Osteocyte (in vitro differentiated cells): Measurements from ENCODE around the gene USH1G. TPM values are rescaled to one million over a fixed set of nuclear protein-coding genes. Genes with fewer than 3 reads are reported as not detected.

ENCODE experiments used
- DNase-seq: peaks from one replicate; pipeline ENCODE4 v3.0.0; 2021; ENCODE audit warnings: mixed read lengths; ENCODE audit not compliant: unreplicated experiment; ENCODE audit errors: extremely low spot score
- H3K27ac Mint-ChIP-seq: one replicate; pipeline ENCODE4 v1.8.0; 2021; ENCODE audit warnings: mild to moderate bottlenecking, mixed read lengths; ENCODE audit not compliant: unreplicated experiment
- H3K27me3 Mint-ChIP-seq: one replicate; pipeline ENCODE4 v1.8.0; 2021; ENCODE audit warnings: mixed read lengths; ENCODE audit not compliant: unreplicated experiment
- H3K36me3 Mint-ChIP-seq: one replicate; pipeline ENCODE4 v1.8.0; 2021; ENCODE audit warnings: mixed read lengths; ENCODE audit not compliant: unreplicated experiment
- H3K4me1 Mint-ChIP-seq: one replicate; pipeline ENCODE4 v1.8.0; 2021; ENCODE audit warnings: mixed read lengths; ENCODE audit not compliant: unreplicated experiment
- H3K4me3 Mint-ChIP-seq: one replicate; pipeline ENCODE4 v1.8.0; 2021; ENCODE audit warnings: mild to moderate bottlenecking, moderate library complexity, mixed read lengths; ENCODE audit not compliant: unreplicated experiment
- H3K9me3 Mint-ChIP-seq: one replicate; pipeline ENCODE4 v1.8.0; 2021; ENCODE audit warnings: mixed read lengths; ENCODE audit not compliant: unreplicated experiment
- total RNA-seq: library from RNA; stranded (reverse); gene quantifications from 2 replicates; pipeline ENCODE4 v1.2.1, GENCODE V29; 2021
- TF ChIP-seq, protein P1 (sequence below): fragments of 200-600 bp; sonication (generic); IDR thresholded peaks from 2 replicates; pipeline ENCODE4 v1.5.0; 2021; ENCODE audit warnings: antibody characterized with exemption, mild to moderate bottlenecking, moderate library complexity

Gene USH1G
- total RNA-seq, 1 donor from 2014 or later, result not detected

GRCh38 chr17:74892974-74893911, 29.8 kb downstream of the USH1G start, which contains the start of gene FADS6:
Gene FADS6 (minus strand): TSS chr17:74893633. CDS start chr17:74893595, 38 bp downstream.
- Mint-ChIP-seq H3K27me3 (peaks cover 65% of the 10 kb centered on the region), H3K4me3 (peak within 1 kb of the TSS; percentile 65), H3K4me1 (peaks cover 3% of the 10 kb centered on the region), H3K27ac (no peak within 1 kb of the TSS), H3K36me3 (no peaks in the 10 kb centered on the region), H3K9me3 (no peaks in the 10 kb centered on the region)
- TF ChIP-seq, protein P1, sequence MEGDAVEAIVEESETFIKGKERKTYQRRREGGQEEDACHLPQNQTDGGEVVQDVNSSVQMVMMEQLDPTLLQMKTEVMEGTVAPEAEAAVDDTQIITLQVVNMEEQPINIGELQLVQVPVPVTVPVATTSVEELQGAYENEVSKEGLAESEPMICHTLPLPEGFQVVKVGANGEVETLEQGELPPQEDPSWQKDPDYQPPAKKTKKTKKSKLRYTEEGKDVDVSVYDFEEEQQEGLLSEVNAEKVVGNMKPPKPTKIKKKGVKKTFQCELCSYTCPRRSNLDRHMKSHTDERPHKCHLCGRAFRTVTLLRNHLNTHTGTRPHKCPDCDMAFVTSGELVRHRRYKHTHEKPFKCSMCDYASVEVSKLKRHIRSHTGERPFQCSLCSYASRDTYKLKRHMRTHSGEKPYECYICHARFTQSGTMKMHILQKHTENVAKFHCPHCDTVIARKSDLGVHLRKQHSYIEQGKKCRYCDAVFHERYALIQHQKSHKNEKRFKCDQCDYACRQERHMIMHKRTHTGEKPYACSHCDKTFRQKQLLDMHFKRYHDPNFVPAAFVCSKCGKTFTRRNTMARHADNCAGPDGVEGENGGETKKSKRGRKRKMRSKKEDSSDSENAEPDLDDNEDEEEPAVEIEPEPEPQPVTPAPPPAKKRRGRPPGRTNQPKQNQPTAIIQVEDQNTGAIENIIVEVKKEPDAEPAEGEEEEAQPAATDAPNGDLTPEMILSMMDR, result no peak
- no peak for DNase-seq

DNA sequence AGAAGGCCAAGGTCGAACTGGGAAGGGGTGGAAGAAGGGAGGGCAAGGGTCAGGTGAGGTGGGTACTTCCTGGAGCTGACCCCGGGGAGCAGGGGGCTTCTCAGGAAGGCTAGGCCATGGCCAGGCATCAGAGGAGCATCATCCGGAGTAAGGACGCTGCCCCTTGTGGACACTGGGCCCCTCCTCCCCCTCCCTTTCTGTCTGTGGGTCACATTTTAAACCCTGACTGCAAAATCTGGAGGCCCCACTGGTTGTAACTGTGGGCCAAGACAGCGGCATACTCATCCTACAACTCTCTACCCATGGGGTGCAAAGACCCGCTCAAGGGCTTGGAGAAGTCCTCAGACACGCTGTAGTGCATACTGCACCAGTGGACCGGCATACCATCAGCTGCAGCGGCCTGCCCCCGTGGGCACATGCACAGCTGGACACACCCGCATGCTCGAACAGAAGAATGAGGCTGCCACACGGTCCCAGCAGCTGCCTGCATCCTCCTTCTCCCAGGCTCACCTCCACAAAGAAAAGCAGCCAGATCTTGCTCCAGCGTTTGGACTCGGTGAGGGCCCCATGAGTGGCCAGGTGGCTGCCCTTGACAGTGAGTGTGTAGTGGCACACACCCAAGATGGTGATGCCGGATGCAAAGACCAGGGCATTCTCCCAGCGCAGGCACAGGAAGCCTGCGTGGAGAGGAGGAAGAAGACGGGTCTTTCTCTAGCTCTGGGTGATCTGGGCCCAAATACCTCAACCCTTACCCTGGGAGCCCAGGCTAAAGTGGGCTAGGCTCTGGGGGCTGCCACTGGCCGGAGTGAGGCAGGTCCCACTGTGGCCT, 30.8 kb downstream of the USH1G start:
- H3K27ac Mint-ChIP-seq, result no peak overlapping the region
- H3K4me3 Mint-ChIP-seq, result no peak overlapping the region
- peaks cover 3% of the 10 kb centered on the region for H3K4me1 Mint-ChIP-seq
- peaks cover 70% of the 10 kb centered on the region for H3K27me3 Mint-ChIP-seq
- TF ChIP-seq, protein P1, result no peak
- no peaks in the 10 kb centered on the region for H3K36me3 Mint-ChIP-seq
- DNase-seq, result no peak
- H3K9me3 Mint-ChIP-seq, result no peaks in the 10 kb centered on the region

DNA sequence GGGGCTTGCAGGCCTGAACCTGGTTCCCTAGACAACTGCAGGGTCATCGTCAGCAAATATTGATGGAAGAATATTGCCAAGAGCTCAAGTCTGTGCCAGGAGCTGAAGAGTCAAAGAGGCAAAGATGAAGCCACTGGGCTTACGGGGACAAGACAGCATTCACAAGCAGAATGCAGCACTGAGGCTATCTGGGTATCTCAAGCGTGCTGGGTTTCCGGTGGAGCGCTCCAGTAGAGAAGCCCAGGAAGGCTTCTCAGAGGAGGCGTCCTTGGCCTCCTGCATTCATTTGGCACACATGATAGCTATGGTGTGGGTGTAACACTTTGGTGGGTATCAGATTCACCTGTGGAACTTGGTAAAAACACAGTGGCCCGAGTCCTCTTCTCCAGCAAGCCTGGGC, 32.5 kb downstream of the USH1G start:
- Mint-ChIP-seq H3K9me3 (no peaks in the 10 kb centered on the region), H3K27ac (no peak overlapping the region), H3K4me3 (no peak overlapping the region), H3K36me3 (no peaks in the 10 kb centered on the region), H3K4me1 (peaks cover 3% of the 10 kb centered on the region), H3K27me3 (peaks cover 64% of the 10 kb centered on the region)
- DNase-seq, result no peak
- TF ChIP-seq, protein P1, result no peak

DNA sequence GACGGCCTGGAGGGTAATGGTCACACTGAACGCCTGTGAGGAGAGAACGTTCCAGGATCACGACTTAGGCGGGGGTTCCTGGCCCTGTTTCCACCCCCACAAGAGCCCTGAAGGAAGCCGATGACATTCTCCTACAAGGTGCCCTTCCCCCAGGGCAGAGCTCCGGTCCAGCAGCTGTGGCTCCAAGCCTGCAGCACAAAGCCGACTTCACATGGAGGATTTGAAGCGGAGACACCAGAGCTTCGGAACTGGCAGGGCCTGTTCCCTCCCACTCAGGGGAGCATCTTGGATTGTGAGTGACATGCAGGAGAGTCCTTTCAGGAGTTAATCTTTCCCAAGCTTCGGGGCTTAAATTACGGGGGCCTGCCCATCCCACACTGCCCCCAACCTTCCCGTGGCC, 34.6 kb downstream of the USH1G start:
- H3K4me1 Mint-ChIP-seq, result no peaks in the 10 kb centered on the region
- no peak overlapping the region for H3K4me3 Mint-ChIP-seq
- no peak for DNase-seq
- H3K27me3 Mint-ChIP-seq, result peaks cover 55% of the 10 kb centered on the region
- TF ChIP-seq, protein P1, result no peak
- H3K36me3 Mint-ChIP-seq, result no peaks in the 10 kb centered on the region
- no peaks in the 10 kb centered on the region for H3K9me3 Mint-ChIP-seq
- no peak overlapping the region for H3K27ac Mint-ChIP-seq
